ENCODE results near the gene PRMT9.

The PRMT9 gene

DNA sequence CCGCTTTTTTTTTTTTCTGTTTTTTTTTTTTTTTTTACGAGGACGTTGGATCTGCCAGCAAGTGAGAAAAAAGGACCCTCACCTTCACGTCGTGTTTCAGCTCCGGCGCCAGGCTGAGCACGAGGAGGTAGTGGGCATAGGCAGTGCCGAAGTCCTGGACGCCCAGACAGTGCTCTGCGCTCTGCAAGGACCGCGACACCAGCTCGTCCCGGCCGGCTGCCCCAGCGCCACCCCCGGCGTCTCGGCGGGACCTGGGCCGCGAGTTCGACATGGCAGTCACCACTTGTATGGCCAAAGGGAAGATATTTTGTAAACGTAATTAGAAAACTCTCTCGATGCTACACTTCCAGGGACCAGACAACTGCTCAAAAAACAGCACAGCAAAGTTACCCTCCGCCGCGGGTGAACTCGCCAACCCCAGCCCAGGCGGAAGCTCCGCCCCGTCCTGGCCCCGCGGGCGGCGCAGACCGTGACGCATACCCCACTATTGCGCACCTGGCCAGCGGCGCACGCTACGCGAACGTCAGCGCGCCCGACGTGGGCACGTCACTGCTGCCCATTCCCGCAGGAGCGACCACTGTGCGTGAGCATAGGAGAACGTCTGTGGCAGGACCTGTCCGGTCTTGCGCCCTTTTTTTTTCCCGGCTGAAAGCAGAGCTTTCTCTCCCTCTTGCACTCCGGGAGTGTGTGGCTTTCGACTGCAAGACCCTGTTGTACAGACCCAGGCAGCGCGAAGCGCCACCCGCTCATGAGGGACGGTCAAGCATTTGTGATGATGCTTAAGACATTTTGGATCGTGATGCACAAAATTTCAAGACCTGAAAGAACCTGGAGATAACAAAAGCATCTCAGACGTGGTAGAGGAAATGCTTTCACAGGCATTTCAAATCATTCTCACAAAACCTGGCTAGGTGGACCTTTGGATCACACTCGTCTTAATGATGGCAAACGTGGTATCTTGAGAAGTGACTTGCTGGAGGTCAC lies at the start of gene PRMT9:
PRMT9 (minus strand) TSS at position 447 of the 984 bp plus-strand sequence; CDS start at position 271, 176 bp downstream.
- intact Hi-C loops (cut with DNase I), result no loop called here
- peak; percentile 74 to 96 (median 91) for DNase-seq

DNA sequence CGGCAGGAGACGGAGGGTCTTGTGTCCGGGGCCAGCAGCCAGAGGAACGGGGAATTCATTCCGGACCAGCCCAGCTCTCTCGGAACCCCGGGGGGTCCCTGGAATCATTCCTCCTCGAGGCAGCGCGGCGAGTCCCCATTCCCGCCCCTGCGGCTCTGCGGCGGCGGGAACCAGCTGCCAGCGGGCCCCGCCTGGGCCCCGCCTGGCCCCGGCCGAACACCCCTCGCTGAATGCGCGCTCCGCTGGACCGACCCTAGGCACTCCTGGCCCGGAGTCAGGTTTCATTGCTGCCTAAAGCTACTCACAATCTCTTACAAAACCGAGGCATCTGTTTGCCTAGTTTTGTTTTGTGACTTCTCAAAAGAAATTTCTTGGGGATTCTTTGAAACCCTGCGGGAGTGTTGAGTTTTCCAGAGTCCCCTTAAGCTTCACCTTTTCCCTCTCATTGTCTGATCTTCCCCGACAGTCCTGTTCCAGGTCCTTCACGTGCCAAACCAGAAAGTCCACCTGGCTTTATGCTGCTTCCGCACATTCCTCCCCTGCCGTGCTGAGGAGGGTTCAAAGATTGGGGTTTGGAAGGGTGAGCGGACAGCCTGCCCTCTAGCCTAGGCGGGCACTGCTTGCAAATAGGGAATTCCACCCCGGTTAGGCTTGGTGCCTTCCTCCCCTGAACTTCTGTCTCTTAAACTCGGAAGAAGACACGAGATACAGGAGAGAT lies 48.7 kb upstream of the PRMT9 start:
- intact Hi-C loops (cut with DNase I), result loop anchor here (10.0 kb wide), 2 partner anchors 72 to 112 kb away; no protein-coding TSS in a partner anchor
- peak in 15 of 42 donors; percentile 6 to 43 (median 19) for DNase-seq

DNA sequence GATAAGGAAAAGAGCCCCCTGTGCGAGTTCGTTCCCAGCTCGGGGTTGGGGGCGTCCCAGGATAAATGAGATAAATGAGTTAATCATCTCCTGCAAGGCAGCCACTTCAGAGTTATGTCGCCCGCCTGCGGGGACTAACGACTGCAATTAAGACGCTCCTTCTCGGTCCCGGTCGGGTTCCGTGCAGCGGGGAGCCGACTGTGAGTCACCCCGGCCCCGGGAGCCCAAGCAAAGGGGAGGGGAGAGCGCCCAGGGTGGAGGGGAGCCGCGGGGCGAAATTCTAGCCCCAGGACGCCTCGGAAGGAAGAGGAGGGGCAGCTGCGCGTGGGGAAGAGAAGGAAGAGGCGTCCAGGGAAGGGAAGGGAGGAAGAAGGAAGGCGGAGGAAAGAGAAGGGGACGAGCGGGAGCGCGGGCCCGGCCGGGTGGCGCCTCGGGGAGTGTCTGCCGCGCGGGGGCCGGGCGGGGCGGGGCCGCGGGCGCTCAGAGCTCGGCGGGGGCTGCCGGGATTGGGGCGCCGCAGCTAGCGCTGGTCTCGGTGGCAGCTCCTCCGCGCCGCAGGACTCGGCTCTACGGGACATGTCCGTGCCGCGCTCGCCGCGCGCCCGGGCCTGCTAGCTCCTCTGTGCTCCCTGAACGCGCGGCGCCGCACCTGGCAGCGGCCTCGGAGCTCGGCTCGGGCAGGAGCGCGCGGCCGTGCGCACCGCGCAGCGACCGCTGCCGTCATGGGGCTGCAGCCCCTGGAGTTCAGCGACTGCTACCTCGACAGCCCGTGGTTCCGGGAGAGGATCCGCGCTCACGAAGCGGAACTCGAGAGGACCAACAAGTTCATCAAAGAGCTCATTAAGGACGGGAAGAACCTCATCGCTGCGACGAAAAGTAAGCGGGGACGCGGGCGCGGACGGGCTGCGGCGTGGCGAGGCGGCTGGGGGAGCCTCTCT lies 47.9 kb upstream of the PRMT9 start, which contains the start of gene ARHGAP10:
ARHGAP10 (plus strand) TSS at position 509 of the 938 bp plus-strand sequence; CDS start at position 723, 214 bp downstream.
- DNase-seq, result peak in 41 of 42 donors; percentile 33 to 81 (median 60)
- intact Hi-C loops (cut with DNase I), result loop anchor here (10.0 kb wide), 2 partner anchors 73 to 113 kb away; no protein-coding TSS in a partner anchor

DNA sequence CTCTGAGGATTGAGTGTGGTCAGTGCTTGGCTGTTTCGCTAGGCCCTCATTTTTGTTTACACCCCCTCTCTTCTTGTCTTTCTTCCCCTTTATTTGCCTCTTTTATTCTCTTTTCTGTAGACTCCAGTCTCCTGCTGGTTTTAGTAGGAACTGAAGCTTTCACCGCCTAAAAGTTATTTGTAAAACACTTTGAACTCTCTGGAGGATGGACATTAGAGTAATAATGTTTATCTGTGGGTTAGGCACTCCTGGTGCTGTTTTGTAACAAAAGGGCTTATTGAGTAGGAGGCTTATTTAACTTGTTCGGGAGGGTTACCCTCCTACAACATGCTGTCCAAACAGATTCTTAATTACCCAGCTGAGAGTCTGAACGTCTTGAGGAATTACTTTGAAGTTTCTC lies 46.4 kb upstream of the PRMT9 start:
- no peak for DNase-seq
- intact Hi-C loops (cut with DNase I), result loop anchor here (10.0 kb wide), 2 partner anchors 74 to 114 kb away; no protein-coding TSS in a partner anchor

GRCh38 chr4:147727476-147728028 lies 43.6 kb upstream of the PRMT9 start:
- DNase-seq, result no peak
- intact Hi-C loops (cut with DNase I), result no loop called here

DNA sequence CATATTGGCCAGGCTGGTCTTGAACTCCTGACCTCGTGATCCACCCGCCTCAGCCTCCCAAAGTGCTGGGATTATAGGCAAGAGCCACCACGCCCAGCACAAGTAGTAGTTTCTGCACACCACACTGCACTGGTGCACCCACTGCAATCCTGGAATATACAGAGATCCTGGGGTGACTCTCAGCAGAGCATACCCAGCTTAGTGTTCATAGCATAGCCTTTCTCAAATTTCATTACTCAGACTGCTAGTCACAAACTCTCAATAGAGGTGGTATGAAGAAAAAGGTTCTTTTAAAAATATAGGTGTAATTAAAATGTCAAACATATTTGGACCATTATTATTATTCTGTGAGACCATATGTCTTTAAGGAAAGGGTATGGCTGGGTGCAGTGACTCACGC lies 41.7 kb upstream of the PRMT9 start:
- no peak for DNase-seq
- intact Hi-C loops (cut with DNase I), result no loop called here

DNA sequence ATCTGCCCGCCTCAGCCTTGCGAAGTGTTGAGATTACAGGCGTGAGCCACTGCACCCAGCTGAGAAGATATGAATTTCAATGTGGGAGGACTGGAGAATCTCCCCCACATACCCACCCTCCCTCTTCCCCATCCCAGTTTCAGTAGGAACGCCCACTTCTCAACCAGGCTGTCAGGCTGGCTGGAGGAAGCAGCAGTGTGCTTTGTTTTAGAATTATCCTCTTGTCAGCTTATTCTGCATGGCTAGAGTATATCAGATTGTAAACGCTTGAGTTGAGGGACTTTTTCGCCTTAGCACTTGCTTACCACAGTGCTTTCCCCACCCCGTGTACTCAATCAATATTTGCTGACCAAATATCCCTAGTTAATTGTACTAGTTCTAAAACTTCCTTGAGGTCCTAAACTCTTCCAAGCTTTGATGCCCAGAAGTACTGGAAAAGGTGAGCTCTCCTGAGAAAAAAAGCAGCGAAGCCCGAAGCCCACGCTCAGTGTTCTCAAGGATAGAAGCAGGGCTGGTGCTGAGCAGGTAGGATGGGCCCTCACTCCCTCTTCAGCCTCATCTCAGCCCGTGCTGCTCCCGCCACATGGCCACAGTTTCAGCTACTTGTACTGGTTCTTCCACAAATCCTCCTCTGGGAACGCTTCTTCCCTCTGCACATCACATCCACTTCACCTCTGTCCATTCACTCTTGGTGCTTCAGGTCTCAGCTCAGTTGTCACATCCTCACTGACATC lies 40.7 kb upstream of the PRMT9 start:
- DNase-seq, result peak in 7 of 42 donors; percentile 13 to 54 (median 23)
- intact Hi-C loops (cut with DNase I), result no loop called here

DNA sequence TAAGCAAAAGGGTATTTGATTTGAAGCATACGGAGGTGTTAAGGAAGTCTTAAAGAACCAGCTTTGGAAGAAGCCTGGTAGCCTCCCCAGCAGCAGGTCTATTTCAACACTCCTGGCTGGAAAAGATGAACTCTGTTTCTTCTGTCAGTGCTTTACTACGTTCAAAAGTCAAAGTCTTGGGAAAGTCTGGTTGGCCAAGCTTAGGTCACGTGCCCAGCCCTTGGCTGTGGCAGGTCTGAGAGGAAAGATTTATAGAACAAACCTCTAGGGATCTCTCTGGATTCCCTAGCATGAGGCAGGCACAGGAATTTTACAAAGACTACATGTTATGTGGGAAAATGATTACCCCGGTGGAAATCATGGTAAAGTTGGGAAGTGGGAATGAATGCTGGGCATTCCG lies 39.4 kb upstream of the PRMT9 start:
- no peak for DNase-seq
- intact Hi-C loops (cut with DNase I), result no loop called here

GRCh38 chr4:147717878-147718277 lies 33.9 kb upstream of the PRMT9 start:
- no peak for DNase-seq
- intact Hi-C loops (cut with DNase I), result no loop called here

- intact Hi-C loops (cut with DNase I), result no loop called here
- DNase-seq, result no peak
These were observed 30.8 kb upstream of the PRMT9 start for GRCh38 chr4:147714575-147715401.

DNA sequence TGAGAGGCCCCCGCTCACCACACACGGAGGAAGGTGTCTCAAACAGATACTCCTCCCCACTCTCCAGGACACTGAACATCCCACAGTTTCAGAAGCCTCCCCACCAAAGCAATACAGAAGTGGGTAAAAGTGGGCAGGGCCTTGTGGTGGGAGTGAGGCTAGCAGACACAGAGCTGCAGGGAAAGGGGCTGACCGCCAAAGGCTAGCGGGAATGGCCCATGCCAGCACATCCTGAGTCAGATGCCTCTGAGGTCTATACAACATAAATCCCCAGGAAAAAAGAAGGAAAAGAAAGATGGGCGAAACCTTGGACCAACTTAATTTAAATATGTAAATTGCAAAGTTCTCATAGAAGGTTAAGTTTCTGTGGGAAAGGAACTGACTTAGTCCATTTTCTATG lies 26.0 kb upstream of the PRMT9 start:
- no peak for DNase-seq
- intact Hi-C loops (cut with DNase I), result loop anchor here (2.0 kb wide), 1 partner anchor 157 kb away; no protein-coding TSS in a partner anchor

- intact Hi-C loops (cut with DNase I), result loop anchor here (2.0 kb wide), 1 partner anchor 159 kb away; no protein-coding TSS in a partner anchor
- DNase-seq, result peak in 35 of 42 donors; percentile 14 to 83 (median 60)
These were observed 24.1 kb upstream of the PRMT9 start for GRCh38 chr4:147707892-147708672.

DNA sequence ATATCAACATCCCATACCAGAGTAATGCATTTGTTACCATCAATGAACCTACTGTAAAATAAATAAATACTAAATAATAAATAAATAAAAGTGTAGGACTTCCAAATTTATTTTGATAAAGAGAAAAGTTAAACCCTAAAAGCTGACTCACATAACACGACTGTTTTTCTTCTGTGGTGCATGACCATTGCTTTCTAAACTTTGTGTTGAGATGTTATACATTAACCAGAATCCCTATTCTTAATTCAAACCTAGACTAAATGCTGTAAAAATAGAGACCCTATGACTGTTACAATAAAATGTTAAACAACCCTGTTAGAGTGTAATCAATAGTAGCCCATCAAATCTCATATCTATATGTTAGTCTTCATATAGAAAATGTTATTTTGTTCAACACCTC lies 20.9 kb upstream of the PRMT9 start:
- no peak for DNase-seq
- intact Hi-C loops (cut with DNase I), result no loop called here

DNA sequence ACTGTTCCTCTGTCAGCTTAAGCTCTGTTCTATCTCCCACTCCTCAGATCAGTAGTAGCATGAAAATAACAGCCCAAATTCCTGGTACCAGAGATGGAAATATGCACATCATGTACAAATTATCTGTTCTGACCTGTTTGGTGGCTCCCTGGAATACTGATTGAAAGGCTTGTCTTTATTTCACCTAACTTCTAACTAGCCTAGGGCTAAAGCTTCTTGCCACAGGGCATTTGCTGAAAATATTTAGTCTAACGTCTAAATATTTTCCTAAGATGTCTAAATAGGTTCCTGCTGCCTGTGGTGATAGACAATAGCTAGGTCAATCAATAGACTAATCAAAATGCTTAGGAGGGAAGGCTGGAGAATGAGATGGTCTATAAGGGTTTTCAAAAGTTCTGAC lies 12.9 kb upstream of the PRMT9 start:
- intact Hi-C loops (cut with DNase I), result no loop called here
- DNase-seq, result no peak

- no peak for DNase-seq
- intact Hi-C loops (cut with DNase I), result no loop called here
These were observed 9.3 kb upstream of the PRMT9 start for GRCh38 chr4:147693218-147693617.

- intact Hi-C loops (cut with DNase I), result no loop called here
These were observed 7.9 kb upstream of the PRMT9 start for GRCh38 chr4:147691820-147692219.

More at GRCh38 chr4:147691820-147692219, 7.9 kb upstream of the PRMT9 start:
- no peak for DNase-seq
